ENCODE results near the gene STX16. TPM values are rescaled to one million over a fixed set of nuclear protein-coding genes. Genes with fewer than 3 reads are reported as not detected.

STX16 gene
- total RNA-seq, result 100 to 1,000 TPM; 101 to 110 TPM

GRCh38 chr20:58650776-58651558 is at the start of gene STX16:
STX16 (plus strand) TSS chr20:58651283; CDS start chr20:58652007, 724 bp downstream.
- peak; percentile 84 for ATAC-seq
- ChIA-PET CTCF (interaction anchor here (0.6 to 2.4 kb wide), 18 partner anchors 8 to 805 kb away, joined by 3 to 20 read pairs (median 3); no protein-coding TSS in a partner anchor), POLR2A (interaction anchor here (0.5 to 2.6 kb wide), 7 partner anchors 9 to 416 kb away, joined by 3 to 23 read pairs (median 4); no protein-coding TSS in a partner anchor)
- peak; percentile 95 for DNase-seq
- no peaks in the 10 kb centered on the region for H3K27me3 Mint-ChIP-seq
- H3K36me3 Mint-ChIP-seq (ENCODE audit: low read depth), result peaks cover 25% of the 10 kb centered on the region
- peaks cover 19% of the 10 kb centered on the region for H3K4me1 Mint-ChIP-seq
- intact Hi-C loops (cut with DNase I, micrococcal nuclease), result loop anchor here (1.0 to 5.0 kb wide), 20 partner anchors 41 to 1299 kb away; partner anchors contain the start of genes GNAS (in 2 of the 2), NPEPL1 (in 2 of the 2), GNAS-AS1 (in 1 of the 2) and NELFCD (in 1 of the 2)
- no peaks in the 10 kb centered on the region for H3K9me3 Mint-ChIP-seq (ENCODE audit: low read depth)
- H3K27ac Mint-ChIP-seq, result peak within 1 kb of the TSS; percentile 100
- H3K4me3 Mint-ChIP-seq, result peak within 1 kb of the TSS; percentile 100

DNA sequence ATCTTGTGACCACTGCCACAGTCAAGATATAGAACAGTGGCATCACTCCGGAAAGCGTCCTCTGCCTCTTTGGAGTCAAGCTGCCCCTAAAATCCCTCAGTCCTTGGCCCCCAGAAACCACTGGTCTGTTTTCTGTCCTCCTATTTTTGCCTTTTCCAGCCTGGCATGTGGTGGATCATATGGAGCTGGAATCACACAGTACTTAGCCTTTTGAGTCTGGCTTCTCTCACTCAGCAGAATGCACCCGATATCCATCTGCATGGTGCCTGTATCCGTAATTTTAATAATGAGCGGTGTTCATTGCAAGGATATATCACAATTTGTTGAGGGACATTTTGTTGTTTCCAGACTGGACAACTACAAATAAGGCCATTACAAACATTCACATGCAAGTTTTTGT is 49.0 kb upstream of the STX16 start:
- ATAC-seq (no peak), DNase-seq (no peak)
- Mint-ChIP-seq H3K4me3 (no peak overlapping the region), H3K36me3 (ENCODE audit: low read depth) (no peaks in the 10 kb centered on the region), H3K9me3 (ENCODE audit: low read depth) (no peaks in the 10 kb centered on the region), H3K27me3 (peaks cover 2% of the 10 kb centered on the region), H3K27ac (no peak overlapping the region), H3K4me1 (no peaks in the 10 kb centered on the region)
- CTCF ChIA-PET, result interaction anchor here (1.0 to 1.4 kb wide), 2 partner anchors 8 to 121 kb away, joined by 4 to 5 read pairs; no protein-coding TSS in a partner anchor
- POLR2A ChIA-PET, result no interaction called here
- intact Hi-C loops (cut with DNase I, micrococcal nuclease), result no loop called here

GRCh38 chr20:58603721-58604120 is 47.4 kb upstream of the STX16 start:
- H3K36me3 Mint-ChIP-seq (ENCODE audit: low read depth), result no peaks in the 10 kb centered on the region
- ChIA-PET POLR2A (no interaction called here), CTCF (interaction anchor here (1.4 kb wide), 1 partner anchor 9 kb away, joined by 5 read pairs; no protein-coding TSS in a partner anchor)
- no peak for DNase-seq
- no peak overlapping the region for H3K4me3 Mint-ChIP-seq
- H3K27ac Mint-ChIP-seq, result no peak overlapping the region
- H3K27me3 Mint-ChIP-seq, result no peaks in the 10 kb centered on the region
- H3K4me1 Mint-ChIP-seq, result no peaks in the 10 kb centered on the region
- intact Hi-C loops (cut with DNase I, micrococcal nuclease), result no loop called here
- no peaks in the 10 kb centered on the region for H3K9me3 Mint-ChIP-seq (ENCODE audit: low read depth)
- no peak for ATAC-seq

DNA sequence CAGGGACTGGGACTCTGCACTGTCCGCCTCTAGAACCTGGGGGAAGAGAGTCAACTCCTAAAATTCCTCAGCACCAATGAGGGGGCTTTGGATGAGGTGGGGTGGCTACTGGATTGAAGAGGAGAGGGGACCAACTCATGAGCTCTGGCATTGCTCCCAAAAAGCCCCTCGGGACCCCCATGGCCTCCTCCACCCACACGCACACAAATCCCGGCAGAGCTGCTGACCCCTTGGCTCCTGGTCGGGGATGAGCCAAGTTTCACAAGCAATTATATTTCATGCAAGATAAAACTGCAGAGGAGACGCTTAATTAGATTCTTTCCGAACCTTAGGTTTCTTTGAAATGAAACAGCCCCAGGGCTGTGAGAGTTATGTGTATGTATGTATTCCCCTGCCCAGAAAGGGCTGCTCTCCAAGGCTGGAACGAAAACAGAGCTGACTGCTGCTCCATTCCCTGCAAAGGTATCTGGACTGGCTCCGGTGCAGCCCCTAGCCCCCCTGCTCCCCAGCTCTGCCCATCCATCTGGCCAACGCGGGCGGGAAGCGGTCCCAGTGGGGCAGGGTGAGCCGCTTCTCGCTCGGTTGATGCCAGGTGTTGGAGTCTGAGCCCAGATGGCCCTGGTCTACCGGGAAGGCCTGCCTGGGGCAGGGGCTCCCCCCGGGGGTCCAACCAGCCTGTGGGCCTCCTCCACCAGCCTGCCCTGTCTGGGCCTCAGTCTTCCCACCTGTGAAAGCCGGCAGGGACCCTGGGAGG is 46.8 kb upstream of the STX16 start:
- H3K4me3 Mint-ChIP-seq, result no peak overlapping the region
- no peak for DNase-seq
- H3K9me3 Mint-ChIP-seq (ENCODE audit: low read depth), result no peaks in the 10 kb centered on the region
- no peak for ATAC-seq
- CTCF ChIA-PET, result no interaction called here
- no peaks in the 10 kb centered on the region for H3K27me3 Mint-ChIP-seq
- intact Hi-C loops (cut with DNase I, micrococcal nuclease), result no loop called here
- POLR2A ChIA-PET, result no interaction called here
- H3K4me1 Mint-ChIP-seq, result no peaks in the 10 kb centered on the region
- H3K27ac Mint-ChIP-seq, result no peak overlapping the region
- H3K36me3 Mint-ChIP-seq (ENCODE audit: low read depth), result no peaks in the 10 kb centered on the region

- ATAC-seq (no peak), DNase-seq (no peak)
- no peak overlapping the region for H3K27ac Mint-ChIP-seq
Measured at GRCh38 chr20:58605292-58606065, 45.6 kb upstream of the STX16 start.

DNA sequence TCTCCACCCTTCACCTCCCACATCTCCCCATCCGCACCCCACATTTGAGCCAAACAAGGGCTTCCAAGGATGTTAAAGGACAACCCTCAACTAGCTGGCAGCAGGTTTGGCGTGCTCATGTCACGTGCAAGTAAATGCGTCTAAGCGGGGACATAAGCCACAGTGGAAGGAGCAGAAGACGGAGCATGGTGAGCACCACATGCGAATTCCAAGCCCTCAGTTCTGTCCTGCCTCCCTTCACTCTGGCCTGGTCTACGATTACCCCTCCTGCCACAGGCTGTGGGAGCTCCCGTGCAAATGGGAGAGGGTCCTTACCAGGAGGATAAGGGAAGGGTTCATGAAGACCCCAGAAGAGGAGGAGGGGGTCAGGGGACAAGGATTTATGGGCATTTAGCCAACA is 44.9 kb upstream of the STX16 start:
- Mint-ChIP-seq H3K27ac (no peak overlapping the region), H3K27me3 (no peaks in the 10 kb centered on the region), H3K36me3 (ENCODE audit: low read depth) (no peaks in the 10 kb centered on the region), H3K4me3 (no peak overlapping the region), H3K9me3 (ENCODE audit: low read depth) (no peaks in the 10 kb centered on the region), H3K4me1 (no peaks in the 10 kb centered on the region)
- no peak for DNase-seq
- intact Hi-C loops (cut with DNase I, micrococcal nuclease), result no loop called here
- no peak for ATAC-seq
- POLR2A ChIA-PET, result no interaction called here
- CTCF ChIA-PET, result interaction anchor here (0.6 kb wide), 1 partner anchor 137 kb away, joined by 3 read pairs; no protein-coding TSS in a partner anchor

More at GRCh38 chr20:58605292-58606065, 45.6 kb upstream of the STX16 start:
- ChIA-PET POLR2A (no interaction called here), CTCF (interaction anchor here (0.6 to 0.9 kb wide), 2 partner anchors 124 to 128 kb away, joined by 3 to 5 read pairs; no protein-coding TSS in a partner anchor)
- H3K4me1 Mint-ChIP-seq, result no peaks in the 10 kb centered on the region
- no peaks in the 10 kb centered on the region for H3K27me3 Mint-ChIP-seq
- H3K4me3 Mint-ChIP-seq, result no peak overlapping the region
- H3K9me3 Mint-ChIP-seq (ENCODE audit: low read depth), result no peaks in the 10 kb centered on the region
- no peaks in the 10 kb centered on the region for H3K36me3 Mint-ChIP-seq (ENCODE audit: low read depth)
- intact Hi-C loops (cut with DNase I, micrococcal nuclease), result no loop called here

- no peak for ATAC-seq
- no peaks in the 10 kb centered on the region for H3K27me3 Mint-ChIP-seq
- CTCF ChIA-PET, result no interaction called here
- POLR2A ChIA-PET, result no interaction called here
- no peaks in the 10 kb centered on the region for H3K9me3 Mint-ChIP-seq (ENCODE audit: low read depth)
- no peaks in the 10 kb centered on the region for H3K4me1 Mint-ChIP-seq
- H3K4me3 Mint-ChIP-seq, result no peak overlapping the region
- no peaks in the 10 kb centered on the region for H3K36me3 Mint-ChIP-seq (ENCODE audit: low read depth)
- intact Hi-C loops (cut with DNase I, micrococcal nuclease), result no loop called here
- H3K27ac Mint-ChIP-seq, result no peak overlapping the region
- no peak for DNase-seq
Measured at GRCh38 chr20:58608096-58608840, 42.8 kb upstream of the STX16 start.

DNA sequence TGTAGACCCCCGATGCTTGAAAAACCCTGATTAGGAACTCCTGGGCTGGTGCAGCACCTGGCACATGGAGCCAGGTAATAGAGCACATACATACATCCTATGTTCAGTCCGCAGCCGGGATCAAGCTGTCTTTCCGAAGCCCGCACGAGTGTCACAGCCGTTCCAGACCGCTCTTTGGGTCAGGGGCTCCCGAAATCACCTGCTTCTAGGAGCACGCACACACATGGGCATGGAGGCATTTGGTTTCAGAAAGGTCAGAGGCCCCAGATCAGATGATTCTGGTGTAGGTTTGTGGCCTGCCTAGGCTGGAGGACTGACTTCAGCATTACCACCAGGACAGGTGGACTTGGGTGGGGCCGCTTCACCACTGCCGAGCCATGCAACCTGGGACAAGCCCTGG is 42.1 kb upstream of the STX16 start:
- CTCF ChIA-PET, result no interaction called here
- Mint-ChIP-seq H3K9me3 (ENCODE audit: low read depth) (no peaks in the 10 kb centered on the region), H3K4me1 (no peaks in the 10 kb centered on the region), H3K4me3 (no peak overlapping the region), H3K27me3 (no peaks in the 10 kb centered on the region), H3K36me3 (ENCODE audit: low read depth) (no peaks in the 10 kb centered on the region), H3K27ac (no peak overlapping the region)
- POLR2A ChIA-PET, result no interaction called here
- ATAC-seq, result no peak
- intact Hi-C loops (cut with DNase I, micrococcal nuclease), result no loop called here
- no peak for DNase-seq

DNA sequence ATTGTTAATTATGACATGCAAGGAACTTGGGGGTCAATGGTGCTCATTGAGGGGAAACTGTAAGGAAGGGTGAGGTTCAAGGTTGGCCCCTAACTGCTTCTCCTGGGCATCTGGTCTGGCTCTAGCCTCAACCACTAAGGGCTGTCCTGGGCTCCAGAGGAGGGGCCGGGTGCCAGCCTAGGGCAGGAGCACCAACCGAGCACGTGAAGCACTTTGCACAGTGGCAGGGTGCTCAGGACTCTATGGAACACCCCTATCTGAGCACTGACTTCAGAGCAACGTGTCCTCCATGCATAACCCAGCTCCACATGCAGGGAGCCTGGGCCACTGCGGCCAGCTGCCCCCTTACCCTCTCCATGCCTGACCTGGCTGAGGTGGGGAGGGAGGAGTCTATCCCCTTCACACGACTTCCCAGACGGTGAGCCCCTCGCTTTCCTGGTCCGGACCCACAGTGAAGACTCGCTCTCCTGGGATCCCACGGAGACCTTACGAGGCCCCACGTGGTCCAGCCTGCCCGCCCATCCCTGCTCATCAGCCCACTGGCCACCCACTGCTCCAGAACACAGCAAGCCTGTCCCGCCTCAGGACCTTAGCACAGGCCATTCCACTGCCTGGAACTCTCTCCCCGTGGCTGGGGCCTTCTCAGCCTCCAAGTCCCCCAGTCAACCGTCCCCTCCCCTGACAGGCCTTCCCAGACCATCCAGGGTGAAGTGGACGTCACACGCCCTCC is 40.8 kb upstream of the STX16 start:
- H3K4me1 Mint-ChIP-seq, result no peaks in the 10 kb centered on the region
- DNase-seq (no peak), ATAC-seq (no peak)
- no peak overlapping the region for H3K4me3 Mint-ChIP-seq
- H3K27me3 Mint-ChIP-seq, result no peaks in the 10 kb centered on the region
- H3K27ac Mint-ChIP-seq, result no peak overlapping the region
- ChIA-PET CTCF (no interaction called here), POLR2A (no interaction called here)
- H3K9me3 Mint-ChIP-seq (ENCODE audit: low read depth), result no peaks in the 10 kb centered on the region
- no peaks in the 10 kb centered on the region for H3K36me3 Mint-ChIP-seq (ENCODE audit: low read depth)
- intact Hi-C loops (cut with DNase I, micrococcal nuclease), result no loop called here

- no peaks in the 10 kb centered on the region for H3K36me3 Mint-ChIP-seq (ENCODE audit: low read depth)
- no peaks in the 10 kb centered on the region for H3K27me3 Mint-ChIP-seq
- no peak overlapping the region for H3K4me3 Mint-ChIP-seq
- intact Hi-C loops (cut with DNase I, micrococcal nuclease), result no loop called here
- ChIA-PET CTCF (no interaction called here), POLR2A (no interaction called here)
- H3K27ac Mint-ChIP-seq, result no peak overlapping the region
- no peak for ATAC-seq
- DNase-seq, result no peak
- no peaks in the 10 kb centered on the region for H3K9me3 Mint-ChIP-seq (ENCODE audit: low read depth)
- no peaks in the 10 kb centered on the region for H3K4me1 Mint-ChIP-seq
Measured at GRCh38 chr20:58610811-58611210, 40.3 kb upstream of the STX16 start.

All from activated CD4-positive, alpha-beta T cell treated with anti-CD3 and anti-CD28 coated beads for 36 hours (primary cell).